CD14-positive monocyte (primary cell): ENCODE results near the gene ENTREP3. TPM values are rescaled to one million over a fixed set of nuclear protein-coding genes. Genes with fewer than 3 reads are reported as not detected.
A peak's percentile ranks its signal among the peaks of the same experiment; 100 is the strongest.

ENCODE experiments used
- DNase-seq, 3 donors: peaks; one replicate each; pipeline ENCODE4 v3.0.0-alpha.2; 2011 to 2022
- H2AFZ ChIP-seq: 2 replicates; pipeline ENCODE4 v1.6.0; 2012; ENCODE audit warnings: mild to moderate bottlenecking, low read depth, low read length, inconsistent platforms; ENCODE audit not compliant: insufficient read depth, poor library complexity, severe bottlenecking
- H3K27ac ChIP-seq, 2 donors: 1 replicate in 1 of 2; 2 replicates in 1 of 2; pipeline ENCODE4 v1.5.1; 2012 to 2013; ENCODE audit warnings: low read length in 2 of 2, control low read depth in 1 of 2, inconsistent platforms in 1 of 2, low read depth in 1 of 2, mild to moderate bottlenecking in 1 of 2
- H3K27me3 ChIP-seq, 2 donors: one replicate each; pipeline versions ENCODE4 v1.6.0 to v1.6.1; 2011 to 2013; ENCODE audit warnings: low read length in 2 of 2; ENCODE audit not compliant: control insufficient read depth in 2 of 2, insufficient read depth in 2 of 2
- H3K36me3 ChIP-seq, 2 donors: replicated peaks in 1 of 2; 1 replicate in 1 of 2; 2 replicates in 1 of 2; pipeline versions ENCODE4 v1.5.1 to v1.6.1; 2012 to 2013; ENCODE audit warnings: low read length in 2 of 2, control low read depth in 1 of 2, inconsistent platforms in 1 of 2, mild to moderate bottlenecking in 1 of 2; ENCODE audit not compliant: insufficient read depth in 2 of 2, control insufficient read depth in 1 of 2
- H3K4me1 ChIP-seq, 2 donors: 1 replicate in 1 of 2; 2 replicates in 1 of 2; pipeline versions ENCODE4 v1.5.1 to v1.6.1; 2012 to 2013; ENCODE audit warnings: low read length in 2 of 2, control low read depth in 1 of 2, inconsistent platforms in 1 of 2, mild to moderate bottlenecking in 1 of 2, moderate library complexity in 1 of 2; ENCODE audit not compliant: insufficient read depth in 2 of 2, control insufficient read depth in 1 of 2
- H3K4me2 ChIP-seq: replicated peaks from 2 replicates; pipeline ENCODE3; 2012; ENCODE audit warnings: low read length, moderate library complexity, mild to moderate bottlenecking; ENCODE audit not compliant: poor library complexity, severe bottlenecking; ENCODE audit errors: extremely low read depth
- H3K4me3 ChIP-seq, 3 experiments: fragments of 200-600 bp in 1 of 3; sonication (generic) in 1 of 3; replicated peaks in 1 of 3; 1 replicate in 2 of 3; 2 replicates in 1 of 3; pipeline ENCODE4 v1.5.1; 2011 to 2013; ENCODE audit warnings: low read length in 3 of 3, mild to moderate bottlenecking in 3 of 3, control low read depth in 2 of 3, low read depth in 2 of 3, inconsistent platforms in 1 of 3, moderate library complexity in 1 of 3
- H3K79me2 ChIP-seq: 2 replicates; pipeline ENCODE4 v1.6.0; 2012; ENCODE audit warnings: mild to moderate bottlenecking, control low read depth, inconsistent platforms, low read length, moderate library complexity; ENCODE audit not compliant: insufficient read depth
- H3K9ac ChIP-seq: 2 replicates; pipeline ENCODE4 v1.6.0; 2017; ENCODE audit warnings: low read length, mild to moderate bottlenecking; ENCODE audit not compliant: insufficient read depth, poor library complexity, severe bottlenecking
- H3K9me3 ChIP-seq, 2 donors: replicated peaks in 1 of 2; 1 replicate in 1 of 2; 2 replicates in 1 of 2; pipeline versions ENCODE4 v1.5.1 to v1.6.1; 2012 to 2013; ENCODE audit warnings: low read length in 2 of 2, control low read depth in 1 of 2; ENCODE audit not compliant: control insufficient read depth in 1 of 2, insufficient read depth in 1 of 2
- H4K20me1 ChIP-seq: 2 replicates; pipeline ENCODE4 v1.6.0; 2012; ENCODE audit warnings: mild to moderate bottlenecking, low read length, control low read depth, moderate library complexity; ENCODE audit not compliant: insufficient read depth
- H3K27ac Mint-ChIP-seq, 7 donors: one replicate each; pipeline ENCODE4 v1.8.0; 2020; ENCODE audit warnings: mild to moderate bottlenecking in 7 of 7, mixed read lengths in 7 of 7, moderate library complexity in 6 of 7, inconsistent platforms in 2 of 7
- H3K27me3 Mint-ChIP-seq, 3 donors: one replicate each; pipeline ENCODE4 v1.8.0; 2021 to 2022; ENCODE audit warnings: low read depth in 3 of 3, mild to moderate bottlenecking in 3 of 3, mixed read lengths in 3 of 3, moderate library complexity in 3 of 3, inconsistent platforms in 1 of 3
- H3K36me3 Mint-ChIP-seq, 2 donors: one replicate each; pipeline ENCODE4 v1.8.0; 2020; ENCODE audit warnings: mixed read lengths in 2 of 2, inconsistent platforms in 1 of 2, mild to moderate bottlenecking in 1 of 2
- H3K4me1 Mint-ChIP-seq: one replicate; pipeline ENCODE4 v1.8.0; 2020; ENCODE audit warnings: mild to moderate bottlenecking, mixed read lengths
- H3K4me3 Mint-ChIP-seq, 2 donors: one replicate each; pipeline ENCODE4 v1.8.0; 2020; ENCODE audit warnings: mild to moderate bottlenecking in 2 of 2, mixed read lengths in 2 of 2, moderate library complexity in 1 of 2
- H3K9me3 Mint-ChIP-seq, 7 donors: one replicate each; pipeline ENCODE4 v1.8.0; 2020 to 2022; ENCODE audit warnings: mixed read lengths in 7 of 7, mild to moderate bottlenecking in 6 of 7, moderate library complexity in 6 of 7, inconsistent platforms in 2 of 7
- WGBS: methylation state at CpG from one replicate; pipeline ENCODE4 v1.1.5; 2013; ENCODE audit warnings: missing lambda C conversion rate; ENCODE audit not compliant: insufficient coverage; 5-methylcytosine and 5-hydroxymethylcytosine counted together
- intact Hi-C, 2 donors: fragments of 100-400 bp; cut with micrococcal nuclease; formaldehyde crosslinking; loops; one replicate each; pipeline versions ENCODE4 v1.15.0 to v1.15.1; 2023
- polyA plus RNA-seq, 3 donors: library from polyadenylated mRNA; depleted of rRNA in 1 of 3; unstranded in 2 of 3; stranded (reverse) in 1 of 3; fragments of 300-500 nt in 2 of 3; fragments of >200 nt in 1 of 3; fragmentation: Illumina TruSeq in 2 of 3; gene quantifications; 1 replicate in 2 of 3; 2 replicates in 1 of 3; pipeline ENCODE4 v1.2.3, GENCODE V29; 2012 to 2021
- TF ChIP-seq, protein P1 (sequence below): fragments of 200-600 bp; IDR thresholded peaks from one replicate; pipeline ENCODE4 v1.8.0; 2022; ENCODE audit warnings: antibody characterized with exemption, mild to moderate bottlenecking

The ENTREP3 gene
- polyA plus RNA-seq, 3 donors, result 0.87 to 7.5 (median 1.9) TPM

DNA sequence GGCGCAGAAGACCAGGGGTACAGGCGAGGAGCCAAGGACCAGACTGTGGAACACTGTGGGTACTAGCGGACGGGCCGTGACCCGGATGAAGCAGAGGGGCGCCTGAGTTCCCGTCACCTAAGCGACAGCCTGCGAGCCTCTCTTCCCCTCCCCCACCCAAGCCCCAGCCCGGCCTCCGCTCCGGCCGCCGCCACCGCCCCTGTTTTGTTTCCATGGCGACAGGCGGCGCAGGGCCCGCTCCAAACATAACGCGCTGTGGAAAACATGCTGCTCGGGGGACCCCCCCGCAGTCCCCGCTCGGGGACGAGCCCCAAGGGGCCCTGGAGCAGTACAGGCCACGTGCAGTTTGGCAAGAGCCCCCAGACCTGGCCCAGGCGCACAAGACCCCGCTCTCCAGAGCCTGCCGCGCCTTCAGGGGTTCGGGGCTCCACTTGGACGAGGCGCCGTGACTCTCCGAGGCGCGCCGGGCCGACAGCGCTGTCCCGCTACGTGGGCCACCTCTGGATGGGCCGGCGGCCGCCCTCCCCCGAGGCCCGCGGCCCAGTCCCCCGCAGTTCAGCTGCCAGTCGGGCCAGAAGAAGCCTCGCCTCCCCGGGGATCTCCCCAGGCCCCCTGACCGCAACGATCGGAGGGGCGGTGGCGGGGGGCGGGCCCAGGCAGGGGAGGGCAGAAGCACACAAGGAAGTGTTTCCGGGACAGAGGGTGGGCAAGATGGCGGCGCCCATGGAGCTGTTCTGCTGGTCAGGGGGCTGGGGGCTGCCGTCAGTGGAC lies 46.6 kb downstream of the ENTREP3 start, which contains the start of gene MTX1:
Gene MTX1 (plus strand): TSS at position 155 of the 771 bp plus-strand sequence. CDS start 110 bp downstream, at position 265.
- no peaks in the 10 kb centered on the region for H3K27me3 Mint-ChIP-seq
- peaks cover 14 to 23% of the 10 kb centered on the region in 2 donors for H3K36me3 Mint-ChIP-seq
- Histone ChIP-seq H3K9ac (peak within 1 kb of the TSS; percentile 99), H3K4me3 (peak within 1 kb of the TSS; percentile 90 to 94 (median 92)), H3K27me3 (no peaks in the 10 kb centered on the region), H4K20me1 (no peaks in the 10 kb centered on the region), H3K27ac (peak within 1 kb of the TSS; percentile 98 to 100), H3K4me2 (peak within 1 kb of the TSS; percentile 93), H2AFZ (peak within 1 kb of the TSS; percentile 75), H3K9me3 (no peaks in the 10 kb centered on the region), H3K79me2 (peaks cover 24% of the 10 kb centered on the region), H3K4me1 (peaks cover 52 to 55% of the 10 kb centered on the region in 2 donors), H3K36me3 (peaks cover 4 to 6% of the 10 kb centered on the region in 2 donors)
- intact Hi-C loops, result loop anchor here (5.0 kb wide), 2 partner anchors 34 to 99 kb away; partner anchors contain the start of gene FDPS (in 1 of the 2)
- peak; percentile 90 to 93 (median 92) for DNase-seq
- TF ChIP-seq, protein P1, sequence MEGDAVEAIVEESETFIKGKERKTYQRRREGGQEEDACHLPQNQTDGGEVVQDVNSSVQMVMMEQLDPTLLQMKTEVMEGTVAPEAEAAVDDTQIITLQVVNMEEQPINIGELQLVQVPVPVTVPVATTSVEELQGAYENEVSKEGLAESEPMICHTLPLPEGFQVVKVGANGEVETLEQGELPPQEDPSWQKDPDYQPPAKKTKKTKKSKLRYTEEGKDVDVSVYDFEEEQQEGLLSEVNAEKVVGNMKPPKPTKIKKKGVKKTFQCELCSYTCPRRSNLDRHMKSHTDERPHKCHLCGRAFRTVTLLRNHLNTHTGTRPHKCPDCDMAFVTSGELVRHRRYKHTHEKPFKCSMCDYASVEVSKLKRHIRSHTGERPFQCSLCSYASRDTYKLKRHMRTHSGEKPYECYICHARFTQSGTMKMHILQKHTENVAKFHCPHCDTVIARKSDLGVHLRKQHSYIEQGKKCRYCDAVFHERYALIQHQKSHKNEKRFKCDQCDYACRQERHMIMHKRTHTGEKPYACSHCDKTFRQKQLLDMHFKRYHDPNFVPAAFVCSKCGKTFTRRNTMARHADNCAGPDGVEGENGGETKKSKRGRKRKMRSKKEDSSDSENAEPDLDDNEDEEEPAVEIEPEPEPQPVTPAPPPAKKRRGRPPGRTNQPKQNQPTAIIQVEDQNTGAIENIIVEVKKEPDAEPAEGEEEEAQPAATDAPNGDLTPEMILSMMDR, result no peak
- H3K27ac Mint-ChIP-seq, result peak within 1 kb of the TSS; percentile 97 to 100 (median 99)
- under 1% methylated on average over 56 of the region's 64 CpGs for WGBS
- peak within 1 kb of the TSS; percentile 83 to 89 for H3K4me3 Mint-ChIP-seq
- H3K4me1 Mint-ChIP-seq, result peaks cover 47% of the 10 kb centered on the region
- peaks cover 0 to 1% (median 0%) of the 10 kb centered on the region in 7 donors for H3K9me3 Mint-ChIP-seq

DNA sequence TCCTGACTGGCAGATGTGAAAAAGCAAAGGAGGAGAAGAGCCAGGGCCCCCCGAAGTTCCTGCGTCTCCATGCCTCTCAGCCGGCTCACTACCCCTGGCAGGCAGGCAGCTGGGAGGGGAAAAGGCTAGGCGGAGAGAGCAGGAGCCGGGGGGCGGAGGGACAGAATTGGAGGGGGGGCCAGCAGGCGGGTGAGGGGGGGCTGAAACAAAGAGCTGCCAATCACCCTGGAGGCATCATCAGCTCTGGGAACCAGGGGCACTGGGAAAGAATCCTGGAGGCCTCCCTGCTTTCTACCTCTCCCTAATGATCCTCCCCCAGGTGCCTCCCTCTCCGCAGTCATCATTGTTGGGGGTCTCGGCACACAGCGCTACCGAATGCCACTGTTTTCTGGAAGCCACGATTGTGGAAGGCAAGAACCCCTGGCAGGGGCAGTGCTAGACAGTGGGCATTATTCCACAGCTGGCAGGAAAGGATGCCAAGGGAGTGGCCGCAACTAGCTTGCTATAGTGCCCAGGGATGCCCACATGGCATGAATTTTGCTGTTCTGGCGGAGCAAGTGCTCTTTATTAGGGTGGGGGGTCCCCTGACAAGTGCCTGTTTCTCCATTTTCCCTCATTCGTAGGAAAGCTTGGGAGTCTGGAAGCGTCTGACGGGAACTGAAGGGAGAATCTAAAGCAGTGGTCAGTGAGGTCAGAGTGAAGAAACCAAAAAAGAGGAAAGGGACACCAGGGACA lies 47.3 kb downstream of the ENTREP3 start, which contains the start of gene THBS3:
Gene THBS3 (minus strand): TSS at position 92 of the 735 bp plus-strand sequence. CDS start 21 bp downstream, at position 71.
- Histone ChIP-seq H3K79me2 (peaks cover 24% of the 10 kb centered on the region), H3K9me3 (no peaks in the 10 kb centered on the region), H4K20me1 (no peaks in the 10 kb centered on the region), H3K36me3 (peaks cover 4 to 6% of the 10 kb centered on the region in 2 donors), H3K9ac (peak within 1 kb of the TSS; percentile 99), H2AFZ (peak within 1 kb of the TSS; percentile 75), H3K27me3 (no peaks in the 10 kb centered on the region), H3K27ac (peak within 1 kb of the TSS; percentile 98 to 100), H3K4me2 (peak within 1 kb of the TSS; percentile 93), H3K4me1 (peaks cover 52 to 55% of the 10 kb centered on the region in 2 donors), H3K4me3 (peak within 1 kb of the TSS; percentile 90 to 94 (median 92))
- DNase-seq, result no peak
- no peaks in the 10 kb centered on the region for H3K27me3 Mint-ChIP-seq
- peaks cover 14 to 23% of the 10 kb centered on the region in 2 donors for H3K36me3 Mint-ChIP-seq
- intact Hi-C loops, result loop anchor here (1.0 to 5.0 kb wide), 4 partner anchors 18 to 99 kb away; partner anchors contain the start of gene FDPS (in 1 of the 2)
- TF ChIP-seq, protein P1, result no peak
- H3K9me3 Mint-ChIP-seq, result peaks cover 0 to 1% (median 0%) of the 10 kb centered on the region in 7 donors
- peak within 1 kb of the TSS; percentile 83 to 89 for H3K4me3 Mint-ChIP-seq
- WGBS, result 15% methylated on average over 13 of the region's 17 CpGs
- peaks cover 47% of the 10 kb centered on the region for H3K4me1 Mint-ChIP-seq
- H3K27ac Mint-ChIP-seq, result peak within 1 kb of the TSS; percentile 97 to 100 (median 99)
